Ishikawa (cell line): ENCODE data around the gene MCOLN2.

ENCODE experiments used
- CEBPB ChIP-seq: IDR thresholded peaks from 2 replicates; pipeline ENCODE4 v1.6.1; 2012
- CREB1 ChIP-seq: IDR thresholded peaks from 2 replicates; pipeline ENCODE4 v1.6.1; 2012; ENCODE audit warnings: low read depth
- EP300 ChIP-seq: IDR thresholded peaks from 2 replicates; pipeline ENCODE4 v1.6.1; 2012; ENCODE audit warnings: borderline replicate concordance
- FOXM1 ChIP-seq: IDR thresholded peaks from 2 replicates; pipeline ENCODE4 v1.6.1; 2012; ENCODE audit warnings: low read depth, borderline replicate concordance
- MAX ChIP-seq: IDR thresholded peaks from 2 replicates; pipeline ENCODE4 v1.6.1; 2012
- RAD21 ChIP-seq: IDR thresholded peaks from 2 replicates; pipeline ENCODE4 v1.6.1; 2012; ENCODE audit warnings: low read depth
- REST ChIP-seq: IDR thresholded peaks from 2 replicates; pipeline ENCODE4 v1.6.1; 2012; ENCODE audit warnings: low read depth, mild to moderate bottlenecking
- TEAD4 ChIP-seq: IDR thresholded peaks from 2 replicates; pipeline ENCODE4 v1.6.1; 2012
- USF1 ChIP-seq: IDR thresholded peaks from 2 replicates; pipeline ENCODE4 v1.6.1; 2012
- YY1 ChIP-seq: IDR thresholded peaks from 2 replicates; pipeline ENCODE4 v1.6.1; 2012; ENCODE audit warnings: low read depth

- no peak for TF ChIP-seq CEBPB
- TF ChIP-seq EP300, result no peak
- no peak for TF ChIP-seq TEAD4
- no peak for TF ChIP-seq USF1
- TF ChIP-seq MAX, result no peak
- TF ChIP-seq YY1, result no peak
- no peak for TF ChIP-seq FOXM1
- no peak for TF ChIP-seq CREB1
- TF ChIP-seq RAD21, result no peak
- TF ChIP-seq REST, result no peak
Measured at GRCh38 chr1:84907095-84907827, 89.7 kb downstream of the MCOLN2 start.
